SU-DHL-6 (cell line): ENCODE data around the gene YTHDC1.

ENCODE experiments used
- H2AFZ ChIP-seq: fragments of 200-600 bp; sonication (generic); 2 replicates; pipeline ENCODE4 v1.6.1; 2014; ENCODE audit warnings: low read depth, mild to moderate bottlenecking, moderate library complexity, mixed read lengths, antibody characterized with exemption, low read length; ENCODE audit not compliant: severe bottlenecking
- H3F3A ChIP-seq: fragments of 200-600 bp; shearing (Covaris generic); 2 replicates; pipeline ENCODE4 v1.6.0; 2016; ENCODE audit warnings: antibody characterized with exemption, mild to moderate bottlenecking; ENCODE audit not compliant: insufficient read depth
- H3K27ac ChIP-seq: fragments of 200-600 bp; sonication (generic); 2 replicates; pipeline ENCODE4 v1.5.1; 2016; ENCODE audit warnings: low read depth, mild to moderate bottlenecking, low read length, moderate library complexity, mixed read lengths
- H3K27me3 ChIP-seq: fragments of 200-600 bp; sonication (generic), shearing (Covaris generic); 2 replicates; pipeline ENCODE4 v1.6.0; 2014; ENCODE audit warnings: mild to moderate bottlenecking, low read length
- H3K36me3 ChIP-seq: fragments of 200-600 bp; sonication (generic); 2 replicates; pipeline ENCODE4 v1.6.1; 2014; ENCODE audit warnings: mild to moderate bottlenecking, low read length, mixed read lengths
- H3K4me2 ChIP-seq: fragments of 300-600, 200-600 bp; shearing (Covaris generic), sonication (generic); 2 replicates; pipeline ENCODE4 v1.6.0; 2014; ENCODE audit warnings: low read length, low read depth, mild to moderate bottlenecking; ENCODE audit not compliant: poor library complexity, severe bottlenecking
- H3K4me3 ChIP-seq: fragments of 200-600 bp; sonication (generic); 2 replicates; pipeline ENCODE4 v1.5.1; 2014; ENCODE audit warnings: antibody characterized with exemption, low read length, mild to moderate bottlenecking, mixed read lengths; ENCODE audit not compliant: insufficient read depth, poor library complexity, severe bottlenecking
- H3K79me2 ChIP-seq: fragments of 200-600 bp; sonication (generic); 2 replicates; pipeline ENCODE4 v1.6.1; 2014; ENCODE audit warnings: mild to moderate bottlenecking, low read length, moderate library complexity; ENCODE audit not compliant: insufficient read depth
- H3K9ac ChIP-seq: fragments of 200-600 bp; sonication (generic); 2 replicates; pipeline ENCODE4 v1.7.0; 2014; ENCODE audit warnings: mild to moderate bottlenecking, low read length
- H3K9me2 ChIP-seq: fragments of 200-600 bp; sonication (generic); replicated peaks from 2 replicates; pipeline ENCODE4 v1.6.1; 2014; ENCODE audit warnings: low read length; ENCODE audit not compliant: insufficient read depth
- H3K9me3 ChIP-seq: fragments of 200-600 bp; sonication (generic); 2 replicates; pipeline ENCODE4 v1.6.1; 2014; ENCODE audit warnings: low read length, mixed read lengths; ENCODE audit not compliant: insufficient read depth
- H4K20me1 ChIP-seq: fragments of 200-600 bp; sonication (generic); 2 replicates; pipeline ENCODE4 v1.6.1; 2014; ENCODE audit warnings: low read depth, mild to moderate bottlenecking, antibody characterized with exemption, low read length, moderate library complexity, mixed read lengths
- CTCF ChIP-seq: fragments of 200-600 bp; sonication (generic); IDR thresholded peaks from one replicate; pipeline ENCODE4 v1.5.1; 2017; ENCODE audit warnings: antibody characterized with exemption, mild to moderate bottlenecking, low read length, moderate library complexity; ENCODE audit not compliant: insufficient read depth, poor library complexity, severe bottlenecking
- EZH2phosphoT487 ChIP-seq: fragments of 200-600 bp; sonication (generic), shearing (Covaris generic); conservative IDR thresholded peaks from 2 replicates; pipeline ENCODE4 v1.6.1; 2018; ENCODE audit warnings: mild to moderate bottlenecking, antibody characterized with exemption, low read length, moderate library complexity, mixed read lengths

The YTHDC1 gene

GRCh38 chr4:68337522-68337921 lies 12.4 kb downstream of the YTHDC1 start:
- Histone ChIP-seq H3K4me3 (no peak overlapping the region), H3K9ac (no peak overlapping the region), H3K9me3 (no peaks in the 10 kb centered on the region), H4K20me1 (0 out of 2 replicates have a peak, but pooled peaks cover 5% of the 10 kb centered on the region), H3K27me3 (no peaks in the 10 kb centered on the region), H3F3A (no peaks in the 10 kb centered on the region), H3K9me2 (no peaks in the 10 kb centered on the region), H3K4me2 (no peak overlapping the region), H3K36me3 (peaks cover 1% of the 10 kb centered on the region; the same call in 1 of the 2 replicates), H3K79me2 (peaks cover 45% of the 10 kb centered on the region), H2AFZ (no peak overlapping the region), H3K27ac (no peak overlapping the region)
- TF ChIP-seq EZH2phosphoT487 (no peak), CTCF (no peak)

- Histone ChIP-seq H3K9me2 (no peaks in the 10 kb centered on the region), H3K9ac (no peak overlapping the region), H2AFZ (no peak overlapping the region), H3F3A (no peaks in the 10 kb centered on the region), H3K4me2 (no peak overlapping the region), H4K20me1 (0 out of 2 replicates have a peak, but pooled peaks cover 2% of the 10 kb centered on the region), H3K36me3 (peaks cover 3% of the 10 kb centered on the region; the same call in 1 of the 2 replicates), H3K4me3 (no peak overlapping the region), H3K27ac (no peak overlapping the region), H3K9me3 (no peaks in the 10 kb centered on the region), H3K79me2 (peaks cover 40% of the 10 kb centered on the region), H3K27me3 (no peaks in the 10 kb centered on the region)
- TF ChIP-seq CTCF = no peak
- no peak for TF ChIP-seq EZH2phosphoT487
Observed at GRCh38 chr4:68337004-68337403, 12.9 kb downstream of the YTHDC1 start.

GRCh38 chr4:68336530-68336929 lies 13.4 kb downstream of the YTHDC1 start:
- Histone ChIP-seq H3K4me2 (no peak overlapping the region), H3K9me3 (no peaks in the 10 kb centered on the region), H3K9me2 (no peaks in the 10 kb centered on the region), H3K79me2 (peaks cover 35% of the 10 kb centered on the region), H3K36me3 (peaks cover 3% of the 10 kb centered on the region; the same call in 1 of the 2 replicates), H3K27ac (no peak overlapping the region), H3K4me3 (no peak overlapping the region), H3F3A (no peaks in the 10 kb centered on the region), H3K9ac (no peak overlapping the region), H3K27me3 (no peaks in the 10 kb centered on the region), H2AFZ (no peak overlapping the region), H4K20me1 (no peaks in the 10 kb centered on the region)
- TF ChIP-seq CTCF (no peak), EZH2phosphoT487 (no peak)

DNA sequence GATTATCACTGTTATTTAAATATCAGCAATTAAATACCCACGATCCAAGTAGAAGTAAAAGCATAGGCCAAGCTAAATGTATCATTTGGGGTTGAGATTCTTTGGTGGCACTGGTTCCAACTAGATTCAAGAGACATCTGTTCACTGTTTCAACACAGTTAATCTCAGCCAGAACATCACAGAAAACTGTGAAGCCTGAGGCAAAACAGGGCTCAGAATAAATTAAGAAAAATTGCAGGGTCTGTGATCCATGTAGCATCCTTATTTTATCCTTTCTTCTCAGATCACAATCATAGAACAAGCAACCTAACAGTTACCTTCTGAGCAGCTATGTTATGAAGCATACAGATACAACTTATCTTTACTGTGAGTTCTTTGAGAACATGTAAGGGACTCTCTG lies 23.7 kb downstream of the YTHDC1 start:
- Histone ChIP-seq H3F3A (no peaks in the 10 kb centered on the region), H3K4me3 (no peak overlapping the region), H3K9ac (no peak overlapping the region), H3K4me2 (no peak overlapping the region), H2AFZ (no peak overlapping the region), H3K36me3 (peaks cover under 1% of the 10 kb centered on the region; the same call in 1 of the 2 replicates), H4K20me1 (no peaks in the 10 kb centered on the region), H3K9me2 (no peaks in the 10 kb centered on the region), H3K79me2 (no peaks in the 10 kb centered on the region), H3K27me3 (no peaks in the 10 kb centered on the region), H3K27ac (no peak overlapping the region), H3K9me3 (no peaks in the 10 kb centered on the region)
- TF ChIP-seq CTCF (no peak), EZH2phosphoT487 (no peak)
